ENCODE measurements around the gene NDUFS2.

NDUFS2 gene

DNA sequence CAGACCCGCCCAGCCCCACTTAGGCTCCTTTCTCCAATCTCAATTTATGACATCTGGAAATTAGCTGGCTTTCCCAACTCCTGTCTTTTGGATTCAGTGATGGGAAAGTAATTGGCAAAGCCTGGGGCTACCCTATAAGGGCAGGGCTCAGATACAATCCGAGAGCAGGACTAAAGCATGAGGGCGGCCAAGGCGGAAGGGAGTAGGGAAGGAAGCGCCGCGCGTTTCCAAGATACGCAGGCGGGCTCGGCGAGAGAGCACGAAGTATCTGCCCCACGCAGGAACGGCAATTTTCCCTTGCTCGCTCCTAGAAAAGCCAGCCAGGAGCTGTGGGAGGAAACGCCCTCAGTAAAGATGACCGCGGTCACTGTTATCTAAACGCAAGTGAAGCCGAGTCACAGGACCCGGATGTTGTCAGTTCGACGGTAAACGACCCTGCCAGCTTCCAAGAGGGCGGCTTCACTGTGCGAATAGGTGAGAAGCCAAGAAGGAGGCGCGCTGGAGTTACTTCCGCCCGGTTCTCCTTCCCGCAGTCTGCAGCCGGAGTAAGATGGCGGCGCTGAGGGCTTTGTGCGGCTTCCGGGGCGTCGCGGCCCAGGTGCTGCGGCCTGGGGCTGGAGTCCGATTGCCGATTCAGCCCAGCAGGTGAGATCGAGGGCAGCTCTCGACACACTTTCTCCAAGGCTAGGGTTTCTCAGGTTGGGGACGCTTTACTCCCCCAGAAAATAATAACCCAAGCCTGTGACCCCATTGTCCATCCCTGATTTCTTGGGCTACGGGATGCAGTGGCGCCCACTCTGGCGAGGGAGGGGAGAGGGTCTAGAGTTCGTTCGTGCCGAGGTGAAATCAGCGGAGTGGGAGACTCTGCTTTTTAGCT, at the start of gene NDUFS2:
Gene NDUFS2 (plus strand): TSS at position 532 of the 877 bp plus-strand sequence. CDS start 19 bp downstream, at position 551.
- peak within 1 kb of the TSS; percentile 82 for H3K4me3 ChIP-seq (ENCODE audit: low read depth, low read length)
- TF ChIP-seq CTCF (IDR thresholded peaks at IDR 0.05; ENCODE audit: low read depth, low read length), result no peak

DNA sequence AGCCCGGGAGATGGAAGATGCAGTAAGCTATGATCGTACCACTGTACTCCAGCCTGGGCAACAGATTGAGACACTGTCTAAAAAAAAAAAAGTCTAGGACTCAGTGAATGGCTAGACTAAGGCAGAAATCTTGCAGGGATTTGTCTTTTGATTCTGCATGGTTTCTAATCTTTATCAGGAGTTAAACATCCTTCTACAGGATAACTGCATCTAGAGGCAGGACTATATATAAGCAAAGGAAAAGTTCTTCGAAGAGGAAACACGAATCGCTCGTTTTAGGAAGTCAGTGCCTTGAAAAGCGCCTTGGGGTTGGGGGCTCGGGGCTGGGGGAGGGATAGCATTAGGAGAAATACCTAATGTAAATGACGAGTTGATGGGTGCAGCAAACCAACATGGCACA, 49.0 kb upstream of the NDUFS2 start:
- TF ChIP-seq CTCF (IDR thresholded peaks at IDR 0.05; ENCODE audit: low read depth, low read length), result no peak
- peak overlapping the region; percentile 84 for H3K4me3 ChIP-seq (ENCODE audit: low read depth, low read length)

DNA sequence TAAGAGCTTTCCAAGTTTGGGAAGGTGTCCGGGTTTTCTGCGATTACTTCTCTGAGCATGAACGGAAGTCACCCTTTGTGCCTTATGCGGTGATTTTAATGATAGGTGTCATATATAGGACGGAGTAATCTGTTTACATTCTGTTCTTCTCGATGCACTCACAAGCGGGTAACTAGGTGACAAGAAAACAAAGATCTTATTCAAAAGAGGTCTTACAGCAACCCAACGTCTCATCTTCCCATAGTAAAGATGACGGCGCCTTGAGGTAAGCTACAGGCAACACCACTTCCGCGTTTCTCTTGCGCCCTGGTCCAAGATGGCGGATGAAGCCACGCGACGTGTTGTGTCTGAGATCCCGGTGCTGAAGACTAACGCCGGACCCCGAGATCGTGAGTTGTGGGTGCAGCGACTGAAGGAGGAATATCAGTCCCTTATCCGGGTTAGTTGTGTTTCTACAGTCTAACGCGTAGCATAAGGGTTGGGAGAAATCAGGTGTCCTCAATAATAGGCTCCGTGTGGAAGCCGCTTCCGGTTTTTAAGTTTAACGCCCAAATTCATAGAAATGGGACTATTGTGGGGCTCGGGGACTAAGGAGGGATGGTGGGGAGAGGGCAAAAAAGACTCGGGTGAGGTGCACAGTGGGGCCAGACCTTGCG, 48.4 kb upstream of the NDUFS2 start, which contains the start of gene UFC1:
Gene UFC1 (plus strand): TSS at position 297 of the 656 bp plus-strand sequence. CDS start 20 bp downstream, at position 317.
- no peak for TF ChIP-seq CTCF (IDR thresholded peaks at IDR 0.05; ENCODE audit: low read depth, low read length)

DNA sequence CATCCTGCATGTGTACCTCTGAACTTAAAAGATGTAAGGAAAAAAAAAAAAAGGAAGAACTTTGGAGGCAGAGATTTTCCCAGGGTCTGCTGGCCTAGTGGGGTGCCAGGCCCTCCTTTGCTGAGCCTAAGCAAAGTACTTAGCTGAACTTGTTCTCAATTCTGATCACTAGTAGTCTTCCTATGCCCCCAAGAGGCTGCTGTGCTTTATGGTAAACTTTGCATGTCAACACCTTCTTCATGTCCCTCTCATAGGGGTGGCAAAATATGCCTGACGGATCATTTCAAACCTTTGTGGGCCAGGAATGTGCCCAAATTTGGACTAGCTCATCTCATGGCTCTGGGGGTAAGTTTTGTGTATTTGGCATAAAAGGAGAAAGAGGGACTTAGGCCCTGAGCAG, 44.3 kb upstream of the NDUFS2 start:
- H3K4me3 ChIP-seq (ENCODE audit: low read depth, low read length), result no peak overlapping the region
- no peak for TF ChIP-seq CTCF (IDR thresholded peaks at IDR 0.05; ENCODE audit: low read depth, low read length)

More for the DNA sequence above, 48.4 kb upstream of the NDUFS2 start, which contains the start of gene UFC1:
- H3K4me3 ChIP-seq (ENCODE audit: low read depth, low read length), result peak within 1 kb of the TSS; percentile 84

GRCh38 chr1:161158316-161159010, 43.7 kb upstream of the NDUFS2 start:
- peak overlapping the region; percentile 85; the same call in 1 of the 2 replicates for H3K4me3 ChIP-seq (ENCODE audit: low read depth, low read length)
- no peak for TF ChIP-seq CTCF (IDR thresholded peaks at IDR 0.05; ENCODE audit: low read depth, low read length)

- no peak for TF ChIP-seq CTCF (IDR thresholded peaks at IDR 0.05; ENCODE audit: low read depth, low read length)
- peak within 1 kb of the TSS; percentile 85 for H3K4me3 ChIP-seq (ENCODE audit: low read depth, low read length)
Observed at GRCh38 chr1:161159087-161159912, 42.9 kb upstream of the NDUFS2 start, which contains the start of gene USP21. Gene USP21, plus strand, starts transcription at chr1:161159500. Its CDS starts 1,141 bp downstream, at chr1:161160641.

All from WI38 (cell line).